OCI-LY3 (cell line): Measurements from ENCODE around the gene NCL.

ENCODE experiments used
- H2AFZ ChIP-seq: fragments of 200-600, 300-600 bp; shearing (Covaris generic); 2 replicates; pipeline ENCODE4 v1.6.0; 2014; ENCODE audit warnings: antibody characterized with exemption, low read depth, low read length
- H3K27ac ChIP-seq: fragments of 200-600, 300-600 bp; sonication (generic); 2 replicates; pipeline ENCODE4 v1.5.1; 2014; ENCODE audit warnings: mild to moderate bottlenecking, low read length, moderate library complexity, mixed read lengths
- H3K27me3 ChIP-seq: fragments of 200-600, 300-600 bp; sonication (generic); 2 replicates; pipeline ENCODE4 v1.6.1; 2014; ENCODE audit warnings: low read depth, low read length, mixed read lengths
- H3K36me3 ChIP-seq: fragments of 200-600, 300-600 bp; sonication (generic); replicated peaks from 2 replicates; pipeline ENCODE3; 2014; ENCODE audit warnings: low read depth, low read length, mixed read lengths
- H3K4me1 ChIP-seq: fragments of 300-600, 200-600 bp; sonication (generic); 2 replicates; pipeline ENCODE4 v1.6.1; 2014; ENCODE audit warnings: low read length, mixed read lengths
- H3K4me2 ChIP-seq: fragments of 200-600, 300-600 bp; sonication (generic); 2 replicates; pipeline ENCODE4 v1.6.1; 2014; ENCODE audit warnings: low read length, mixed read lengths
- H3K4me3 ChIP-seq: fragments of 300-600, 200-600 bp; sonication (generic); 2 replicates; pipeline ENCODE4 v1.5.1; 2014; ENCODE audit warnings: antibody characterized with exemption, mild to moderate bottlenecking, low read length, moderate library complexity
- H3K79me2 ChIP-seq: fragments of 300-600, 200-600 bp; shearing (Covaris generic); 2 replicates; pipeline ENCODE4 v1.6.1; 2014; ENCODE audit warnings: mild to moderate bottlenecking, low read length, mixed read lengths
- H3K9ac ChIP-seq: fragments of 300-600, 200-600 bp; shearing (Covaris generic); 2 replicates; pipeline ENCODE4 v1.6.0; 2014; ENCODE audit warnings: mild to moderate bottlenecking, low read length, moderate library complexity
- H3K9me3 ChIP-seq: fragments of 200-600, 300-600 bp; shearing (Covaris generic); 2 replicates; pipeline ENCODE4 v1.6.1; 2014; ENCODE audit warnings: low read length, mixed read lengths; ENCODE audit not compliant: insufficient read depth
- H4K20me1 ChIP-seq: fragments of 200-600, 300-600 bp; sonication (generic); 2 replicates; pipeline ENCODE4 v1.6.1; 2016; ENCODE audit warnings: low read length, mixed read lengths; ENCODE audit not compliant: insufficient read depth
- CTCF ChIP-seq: fragments of 200-600, 300-600 bp; sonication (generic); IDR thresholded peaks from 2 replicates; pipeline ENCODE4 v1.5.1; 2014; ENCODE audit warnings: antibody characterized with exemption, low read length, low read depth
- EZH2phosphoT487 ChIP-seq: fragments of 200-600 bp; shearing (Covaris generic); IDR thresholded peaks from 2 replicates; pipeline ENCODE4 v1.6.1; 2018; ENCODE audit warnings: antibody characterized with exemption, mixed run types, low read depth

NCL gene

GRCh38 chr2:231412618-231412963 is 51.7 kb downstream of the NCL start:
- Histone ChIP-seq H3K4me2 (peak overlapping the region; percentile 76), H3K27me3 (peaks cover 5% of the 10 kb centered on the region; the same call in 1 of the 2 replicates), H3K79me2 (no peaks in the 10 kb centered on the region), H3K9ac (peak overlapping the region; percentile 8; the same call in 1 of the 2 replicates), H4K20me1 (no peaks in the 10 kb centered on the region), H3K36me3 (no peaks in the 10 kb centered on the region), H3K9me3 (no peaks in the 10 kb centered on the region), H3K27ac (no peak overlapping the region), H3K4me3 (peak overlapping the region; percentile 75), H2AFZ (peak overlapping the region; percentile 78), H3K4me1 (peaks cover 10% of the 10 kb centered on the region; the same call in 1 of the 2 replicates)
- TF ChIP-seq EZH2phosphoT487 (no peak), CTCF (no peak)

DNA sequence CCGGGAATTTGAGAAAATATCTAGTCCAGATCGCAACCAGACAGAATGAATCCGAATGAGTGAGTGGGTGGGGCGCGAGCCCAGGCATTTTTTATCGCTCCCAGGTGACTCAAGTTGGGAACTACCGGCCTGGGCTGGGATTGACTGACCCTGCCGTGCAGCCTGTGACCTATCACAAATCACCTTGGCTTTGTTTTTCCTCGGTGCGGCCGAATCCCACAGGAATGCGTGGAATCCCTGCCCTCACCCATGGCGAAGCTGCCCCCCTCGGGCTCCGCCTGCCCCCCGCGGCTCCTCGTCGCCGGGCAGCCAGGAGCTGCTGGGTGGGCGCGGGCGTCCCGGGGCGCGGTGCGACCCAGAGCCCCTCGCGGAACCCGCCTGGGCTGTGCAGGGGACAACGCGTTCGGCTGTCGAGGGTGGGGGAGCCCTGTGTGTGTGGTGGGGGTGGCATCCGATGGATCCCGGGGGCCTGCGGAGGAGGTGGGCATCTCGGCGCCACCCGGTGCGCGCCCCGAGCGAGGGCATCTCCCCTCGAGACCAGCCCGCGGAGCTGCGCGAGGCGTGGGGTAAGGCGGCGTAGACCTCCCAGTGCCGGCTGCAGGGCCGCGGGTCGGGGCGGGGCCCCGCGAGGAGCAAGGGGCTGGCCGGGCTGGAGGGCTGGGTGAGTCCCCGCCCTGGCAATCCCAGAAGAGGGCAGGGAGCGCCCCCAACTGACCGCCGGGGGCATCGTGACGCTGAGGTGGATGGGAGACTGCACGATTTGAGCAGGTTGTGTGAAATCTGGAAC is 52.3 kb downstream of the NCL start:
- Histone ChIP-seq H2AFZ (peak overlapping the region; percentile 78; the same call in 1 of the 2 replicates), H3K27ac (no peak overlapping the region), H3K4me1 (peaks cover 10% of the 10 kb centered on the region; the same call in 1 of the 2 replicates), H3K4me3 (peak overlapping the region; percentile 75), H3K79me2 (no peaks in the 10 kb centered on the region), H3K4me2 (peak overlapping the region; percentile 76), H3K9ac (peak overlapping the region; percentile 18; the same call in 1 of the 2 replicates), H4K20me1 (no peaks in the 10 kb centered on the region), H3K27me3 (peaks cover 5% of the 10 kb centered on the region; the same call in 1 of the 2 replicates), H3K9me3 (no peaks in the 10 kb centered on the region), H3K36me3 (no peaks in the 10 kb centered on the region)
- TF ChIP-seq CTCF (peak; percentile 70), EZH2phosphoT487 (no peak)

- H3K4me3 ChIP-seq, result no peak overlapping the region; the same call in 1 of the 2 replicates
- H3K9me3 ChIP-seq, result no peaks in the 10 kb centered on the region
- no peak overlapping the region for H3K27ac ChIP-seq
- peaks cover 10% of the 10 kb centered on the region for H3K4me1 ChIP-seq
- H2AFZ ChIP-seq, result no peak overlapping the region
- H3K36me3 ChIP-seq, result no peaks in the 10 kb centered on the region
- H4K20me1 ChIP-seq, result no peaks in the 10 kb centered on the region
- H3K79me2 ChIP-seq, result no peaks in the 10 kb centered on the region
- no peak overlapping the region for H3K9ac ChIP-seq
- H3K4me2 ChIP-seq, result no peak overlapping the region
- TF ChIP-seq EZH2phosphoT487, result no peak
- TF ChIP-seq CTCF, result no peak
- peaks cover 5% of the 10 kb centered on the region; the same call in 1 of the 2 replicates for H3K27me3 ChIP-seq
These were observed 53.0 kb downstream of the NCL start for GRCh38 chr2:231411237-231411636.

DNA sequence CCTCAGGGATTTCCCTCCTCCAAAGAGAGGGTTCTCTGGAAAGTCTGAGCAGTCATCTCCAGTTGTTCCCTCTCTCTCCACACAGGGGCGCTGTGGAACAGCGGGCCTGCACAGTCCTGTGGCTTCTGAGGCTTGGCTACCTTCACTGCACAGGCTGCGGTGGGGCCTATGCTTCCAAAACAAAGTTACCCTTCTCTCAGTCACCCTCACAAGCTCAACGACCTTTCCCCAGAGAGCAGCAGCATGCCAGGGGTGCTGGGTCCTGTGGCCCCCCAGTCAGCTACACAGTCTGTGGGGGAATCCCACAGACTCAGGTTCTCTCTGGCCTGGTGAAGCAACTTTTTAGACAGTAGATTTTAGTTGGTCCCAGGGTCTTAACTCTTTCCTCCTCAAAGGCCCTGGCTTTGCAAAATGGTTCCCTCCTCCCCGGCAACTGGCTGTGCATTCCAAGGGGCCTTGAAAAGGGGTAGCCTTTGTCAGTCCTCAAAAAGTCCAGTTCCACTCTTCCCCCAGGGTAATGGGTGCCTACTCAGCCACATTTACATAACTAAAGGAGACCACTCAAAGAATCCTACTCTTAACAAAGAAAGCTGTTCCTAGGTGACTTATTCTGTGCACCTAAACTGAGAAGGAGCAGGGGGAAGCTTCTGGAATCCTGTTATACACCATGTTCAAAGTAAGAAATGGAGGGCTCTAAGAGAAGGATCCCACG is 53.8 kb downstream of the NCL start:
- H3K4me2 ChIP-seq, result no peak overlapping the region
- no peak overlapping the region for H3K9ac ChIP-seq

More for the DNA sequence above, 53.8 kb downstream of the NCL start:
- no peaks in the 10 kb centered on the region for H3K9me3 ChIP-seq
- no peak overlapping the region for H3K27ac ChIP-seq
- no peaks in the 10 kb centered on the region for H3K36me3 ChIP-seq
- no peak overlapping the region for H2AFZ ChIP-seq
- TF ChIP-seq EZH2phosphoT487 (no peak), CTCF (peak; percentile 24; the same call in 1 of the 2 replicates)
- H3K27me3 ChIP-seq, result peaks cover 5% of the 10 kb centered on the region; the same call in 1 of the 2 replicates
- H3K4me1 ChIP-seq, result peaks cover 16% of the 10 kb centered on the region
- no peak overlapping the region for H3K4me3 ChIP-seq
- no peaks in the 10 kb centered on the region for H4K20me1 ChIP-seq
- H3K79me2 ChIP-seq, result no peaks in the 10 kb centered on the region
